ENCODE measurements around the gene OPCML. TPM values are rescaled to one million over a fixed set of nuclear protein-coding genes. Genes with fewer than 3 reads are reported as not detected.

The OPCML gene
- total RNA-seq, 1 experiment from 2014 or later: 0.07 TPM

GRCh38 chr11:132610791-132611190 is 921.5 kb downstream of the OPCML start:
- in situ Hi-C loops (cut with HindIII; ENCODE audit: low pct_unique_long_range_greater_than_20kb, low sequenced_read_pairs): no loop called here
- DNase-seq (ENCODE audit: low read depth): no peak

GRCh38 chr11:132610216-132610615 is 922.1 kb downstream of the OPCML start:
- in situ Hi-C loops (cut with HindIII; ENCODE audit: low pct_unique_long_range_greater_than_20kb, low sequenced_read_pairs): no loop called here
- DNase-seq (ENCODE audit: low read depth): no peak

GRCh38 chr11:132607575-132607974 is 924.7 kb downstream of the OPCML start:
- no peak for DNase-seq (ENCODE audit: low read depth)
- in situ Hi-C loops (cut with HindIII; ENCODE audit: low pct_unique_long_range_greater_than_20kb, low sequenced_read_pairs): no loop called here

- in situ Hi-C loops (cut with HindIII; ENCODE audit: low pct_unique_long_range_greater_than_20kb, low sequenced_read_pairs): no loop called here
- DNase-seq (ENCODE audit: low read depth): no peak
These were observed 926.3 kb downstream of the OPCML start for GRCh38 chr11:132605825-132606570.

GRCh38 chr11:132604431-132604830 is 927.9 kb downstream of the OPCML start:
- in situ Hi-C loops (cut with HindIII; ENCODE audit: low pct_unique_long_range_greater_than_20kb, low sequenced_read_pairs): no loop called here
- DNase-seq (ENCODE audit: low read depth): peak; percentile 29

GRCh38 chr11:132601875-132602274 is 930.4 kb downstream of the OPCML start:
- no peak for DNase-seq (ENCODE audit: low read depth)
- in situ Hi-C loops (cut with HindIII; ENCODE audit: low pct_unique_long_range_greater_than_20kb, low sequenced_read_pairs): no loop called here

- in situ Hi-C loops (cut with HindIII; ENCODE audit: low pct_unique_long_range_greater_than_20kb, low sequenced_read_pairs): no loop called here
- DNase-seq (ENCODE audit: low read depth): no peak
These were observed 936.6 kb downstream of the OPCML start for GRCh38 chr11:132595711-132596134.

- in situ Hi-C loops (cut with HindIII; ENCODE audit: low pct_unique_long_range_greater_than_20kb, low sequenced_read_pairs): no loop called here
These were observed 937.1 kb downstream of the OPCML start for GRCh38 chr11:132595246-132595645.

GRCh38 chr11:132590986-132591385 is 941.3 kb downstream of the OPCML start:
- DNase-seq (ENCODE audit: low read depth): no peak
- in situ Hi-C loops (cut with HindIII; ENCODE audit: low pct_unique_long_range_greater_than_20kb, low sequenced_read_pairs): no loop called here

More at GRCh38 chr11:132595246-132595645, 937.1 kb downstream of the OPCML start:
- no peak for DNase-seq (ENCODE audit: low read depth)

GRCh38 chr11:132590554-132590953 is 941.7 kb downstream of the OPCML start:
- in situ Hi-C loops (cut with HindIII; ENCODE audit: low pct_unique_long_range_greater_than_20kb, low sequenced_read_pairs): no loop called here
- no peak for DNase-seq (ENCODE audit: low read depth)

GRCh38 chr11:132589791-132590190 is 942.5 kb downstream of the OPCML start:
- in situ Hi-C loops (cut with HindIII; ENCODE audit: low pct_unique_long_range_greater_than_20kb, low sequenced_read_pairs): no loop called here
- no peak for DNase-seq (ENCODE audit: low read depth)

- no peak for DNase-seq (ENCODE audit: low read depth)
- in situ Hi-C loops (cut with HindIII; ENCODE audit: low pct_unique_long_range_greater_than_20kb, low sequenced_read_pairs): no loop called here
These were observed 943.9 kb downstream of the OPCML start for GRCh38 chr11:132588366-132588765.

GRCh38 chr11:132587716-132588115 is 944.6 kb downstream of the OPCML start:
- DNase-seq (ENCODE audit: low read depth): no peak
- in situ Hi-C loops (cut with HindIII; ENCODE audit: low pct_unique_long_range_greater_than_20kb, low sequenced_read_pairs): no loop called here

- in situ Hi-C loops (cut with HindIII; ENCODE audit: low pct_unique_long_range_greater_than_20kb, low sequenced_read_pairs): no loop called here
- no peak for DNase-seq (ENCODE audit: low read depth)
These were observed 945.5 kb downstream of the OPCML start for GRCh38 chr11:132586801-132587200.

GRCh38 chr11:132579634-132580327 is 952.5 kb downstream of the OPCML start:
- in situ Hi-C loops (cut with HindIII; ENCODE audit: low pct_unique_long_range_greater_than_20kb, low sequenced_read_pairs): no loop called here

GRCh38 chr11:132579136-132579535 is 953.2 kb downstream of the OPCML start:
- in situ Hi-C loops (cut with HindIII; ENCODE audit: low pct_unique_long_range_greater_than_20kb, low sequenced_read_pairs): no loop called here
- DNase-seq (ENCODE audit: low read depth): peak; percentile 12

More at GRCh38 chr11:132579634-132580327, 952.5 kb downstream of the OPCML start:
- no peak for DNase-seq (ENCODE audit: low read depth)

- DNase-seq (ENCODE audit: low read depth): no peak
- in situ Hi-C loops (cut with HindIII; ENCODE audit: low pct_unique_long_range_greater_than_20kb, low sequenced_read_pairs): no loop called here
These were observed 953.7 kb downstream of the OPCML start for GRCh38 chr11:132578580-132578979.

GRCh38 chr11:132576706-132577105 is 955.6 kb downstream of the OPCML start:
- in situ Hi-C loops (cut with HindIII; ENCODE audit: low pct_unique_long_range_greater_than_20kb, low sequenced_read_pairs): no loop called here
- DNase-seq (ENCODE audit: low read depth): peak; percentile 70

- no peak for DNase-seq (ENCODE audit: low read depth)
- in situ Hi-C loops (cut with HindIII; ENCODE audit: low pct_unique_long_range_greater_than_20kb, low sequenced_read_pairs): no loop called here
These were observed 968.0 kb downstream of the OPCML start for GRCh38 chr11:132564091-132564885.
